Measurements from ENCODE around the gene CLASP1. TPM values are rescaled to one million over a fixed set of nuclear protein-coding genes. Genes with fewer than 3 reads are reported as not detected.
"Not testable (repeated sequence)": the region's sequence is repeated elsewhere in the genome, so short reads cannot be mapped to it uniquely, and the experiment has no call there.

CLASP1 gene
- total RNA-seq, 1 experiment from 2014 or later: 21.2 TPM

- no peak for DNase-seq (ENCODE audit: low read depth)
Measured at GRCh38 chr2:121475811-121476571, 173.3 kb downstream of the CLASP1 start.

DNA sequence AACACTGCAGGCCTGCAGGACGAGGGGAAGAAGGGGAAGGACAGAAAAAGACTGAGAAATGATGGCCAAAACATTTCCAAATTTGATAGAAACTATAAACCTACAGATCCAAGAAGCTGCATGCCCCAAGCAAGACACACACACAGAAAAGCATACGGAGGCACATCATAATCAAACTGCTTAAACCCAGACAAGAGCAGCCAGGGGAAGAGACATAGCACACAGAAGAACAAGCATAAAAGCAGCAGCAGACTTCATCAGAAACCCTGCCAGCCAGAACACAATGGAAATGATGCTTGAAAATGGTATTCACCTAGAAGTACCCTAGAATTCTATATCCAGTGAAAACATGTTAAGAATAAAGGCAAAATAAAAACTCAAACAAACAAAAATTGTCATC, 175.8 kb downstream of the CLASP1 start:
- no peak for DNase-seq (ENCODE audit: low read depth)

GRCh38 chr2:121472470-121472993, 176.7 kb downstream of the CLASP1 start:
- DNase-seq (ENCODE audit: low read depth): no peak

- DNase-seq (ENCODE audit: low read depth): no peak
Measured at GRCh38 chr2:121471532-121472469, 177.5 kb downstream of the CLASP1 start.

DNA sequence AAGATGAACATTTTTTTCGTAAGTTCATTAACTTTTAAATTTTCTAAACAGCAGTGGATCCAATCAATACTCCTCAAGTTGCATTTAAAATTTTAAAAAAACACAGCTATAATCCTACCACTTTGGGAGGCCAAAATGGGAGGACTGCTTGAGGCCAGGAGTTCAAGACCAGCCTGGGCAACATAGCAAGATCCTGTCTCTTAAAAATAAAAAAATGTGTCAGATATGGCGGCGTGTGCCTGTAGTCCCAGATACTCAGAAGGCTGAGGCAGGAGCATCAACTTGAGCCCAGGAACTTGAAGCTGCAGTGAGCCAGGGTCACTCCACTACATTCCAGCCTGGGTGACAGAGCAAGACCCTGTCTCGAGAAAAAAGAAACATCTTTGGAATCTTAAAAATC, 178.3 kb downstream of the CLASP1 start:
- DNase-seq (ENCODE audit: low read depth): no peak

DNA sequence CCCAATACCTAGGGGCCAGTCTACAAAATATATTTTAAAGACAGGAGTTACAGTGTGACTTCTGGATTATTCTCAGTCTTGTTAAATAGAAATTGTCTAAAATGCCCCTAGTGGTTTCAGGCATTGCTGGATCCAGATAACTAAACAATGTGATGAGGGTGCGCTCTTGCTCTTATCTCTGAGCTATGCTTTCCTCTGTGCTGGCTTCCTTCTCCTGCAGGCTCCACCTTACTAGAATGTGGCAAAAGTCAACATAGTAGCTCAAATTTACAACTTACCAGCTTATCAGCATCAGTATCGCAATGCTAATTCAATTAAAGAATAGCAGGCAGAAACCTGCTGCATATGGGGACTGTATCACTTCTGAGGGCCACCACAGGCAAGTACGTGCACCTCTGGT, 179.9 kb downstream of the CLASP1 start:
- DNase-seq (ENCODE audit: low read depth): no peak

DNA sequence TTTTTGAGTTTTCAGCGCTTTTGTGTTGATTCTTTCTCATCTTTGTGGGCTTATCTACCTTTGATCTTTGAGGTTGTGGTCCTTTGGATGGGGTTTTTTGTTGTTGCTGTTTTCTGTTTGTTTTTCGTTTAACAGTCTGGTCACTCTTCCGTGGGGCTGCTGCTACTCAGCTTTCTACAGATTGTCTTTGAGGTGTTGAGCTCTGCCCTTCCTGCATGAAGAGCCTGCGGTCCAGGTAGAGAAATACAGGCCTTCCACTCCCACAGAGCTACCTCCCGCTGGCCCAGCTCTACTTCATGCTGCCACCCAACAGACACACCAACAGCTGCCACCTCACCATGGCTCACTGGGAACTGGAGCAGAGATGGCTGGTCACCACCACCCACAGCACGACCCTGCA, 180.3 kb downstream of the CLASP1 start:
- DNase-seq (ENCODE audit: low read depth): no peak

DNA sequence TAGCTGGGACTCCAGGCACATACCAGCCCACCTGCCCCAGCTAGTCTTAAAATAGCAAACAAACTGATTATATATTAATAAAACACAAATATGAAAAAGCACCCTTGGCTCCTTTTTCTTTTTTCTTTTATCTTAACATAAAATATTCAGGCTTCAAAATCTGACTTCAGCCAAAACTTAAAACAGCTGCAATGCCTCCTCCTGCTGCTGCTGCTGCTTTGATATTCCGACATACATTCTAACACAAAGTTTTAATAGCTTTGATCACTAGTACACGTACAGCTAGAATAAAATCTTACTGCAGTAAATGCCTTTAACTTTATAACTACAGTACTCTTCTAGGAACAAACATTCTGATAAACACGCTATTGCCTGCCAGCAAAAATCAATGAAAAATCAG, 190.0 kb downstream of the CLASP1 start:
- DNase-seq (ENCODE audit: low read depth): no peak

- DNase-seq (ENCODE audit: low read depth): no peak
Measured at GRCh38 chr2:121456325-121456724, 192.9 kb downstream of the CLASP1 start.

DNA sequence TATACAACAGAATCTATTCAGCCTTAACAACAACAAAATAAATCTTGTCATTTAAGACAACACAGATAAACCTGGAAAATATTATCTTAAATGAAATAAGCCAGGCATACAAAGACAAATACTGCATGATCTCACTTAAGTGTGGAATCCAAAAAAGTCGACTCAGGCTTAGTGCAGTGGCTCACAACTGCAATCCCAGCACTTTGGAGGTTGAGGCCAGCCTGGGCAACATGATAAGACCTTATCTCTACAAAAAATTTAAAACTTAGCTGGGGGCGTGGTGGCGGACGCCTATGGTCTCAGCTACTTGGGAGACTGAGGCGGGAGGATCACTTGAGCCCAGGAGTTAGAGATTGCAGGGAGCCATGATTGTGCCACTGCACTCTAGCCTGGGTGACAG, 193.8 kb downstream of the CLASP1 start:
- no peak for DNase-seq (ENCODE audit: low read depth)

DNA sequence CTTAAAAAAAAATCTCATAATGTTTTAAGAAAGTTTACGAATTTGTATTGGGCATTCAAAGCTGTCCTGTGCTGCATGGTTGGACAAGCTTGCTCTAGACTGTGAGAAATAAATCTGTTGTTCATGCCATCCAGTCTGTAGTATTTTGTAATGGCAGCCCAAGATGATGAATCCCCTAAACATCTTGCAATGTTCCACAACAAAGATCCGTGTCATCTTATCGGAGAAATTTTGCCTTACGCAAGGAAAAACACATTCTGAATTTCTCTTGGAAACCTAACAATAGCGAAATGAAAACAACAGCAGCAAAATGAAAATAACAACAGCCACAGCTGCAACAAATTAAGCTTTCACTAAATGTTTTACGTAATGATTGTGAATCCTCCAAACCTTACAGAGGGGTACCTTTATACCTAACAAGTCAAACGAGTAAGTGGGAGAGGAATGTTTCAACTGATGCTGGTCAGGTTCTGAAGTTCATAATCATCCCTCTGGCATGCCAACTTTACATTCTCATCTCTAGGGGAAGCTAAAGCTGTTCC, 194.6 kb downstream of the CLASP1 start:
- no peak for DNase-seq (ENCODE audit: low read depth)

GRCh38 chr2:121451398-121451797, 197.9 kb downstream of the CLASP1 start:
- no peak for DNase-seq (ENCODE audit: low read depth)

DNA sequence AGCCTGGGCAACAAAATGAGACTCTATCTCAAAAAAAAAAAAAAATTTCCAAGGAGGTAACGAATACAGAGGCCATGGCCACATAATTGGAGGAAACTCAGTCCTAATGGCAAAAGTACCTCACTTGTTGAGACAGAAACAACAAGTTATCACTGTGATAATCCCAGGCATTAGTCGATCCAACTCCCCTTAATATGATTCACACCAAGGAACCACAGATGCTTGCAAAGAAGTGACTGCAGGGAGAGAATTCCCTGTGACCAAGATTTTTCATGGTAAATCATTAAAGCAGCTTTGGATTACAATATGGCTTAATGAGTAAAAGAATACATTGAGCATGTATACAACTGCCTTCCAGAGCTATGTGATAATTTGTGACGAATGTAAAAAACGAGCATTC, 199.0 kb downstream of the CLASP1 start:
- DNase-seq (ENCODE audit: low read depth): no peak

DNA sequence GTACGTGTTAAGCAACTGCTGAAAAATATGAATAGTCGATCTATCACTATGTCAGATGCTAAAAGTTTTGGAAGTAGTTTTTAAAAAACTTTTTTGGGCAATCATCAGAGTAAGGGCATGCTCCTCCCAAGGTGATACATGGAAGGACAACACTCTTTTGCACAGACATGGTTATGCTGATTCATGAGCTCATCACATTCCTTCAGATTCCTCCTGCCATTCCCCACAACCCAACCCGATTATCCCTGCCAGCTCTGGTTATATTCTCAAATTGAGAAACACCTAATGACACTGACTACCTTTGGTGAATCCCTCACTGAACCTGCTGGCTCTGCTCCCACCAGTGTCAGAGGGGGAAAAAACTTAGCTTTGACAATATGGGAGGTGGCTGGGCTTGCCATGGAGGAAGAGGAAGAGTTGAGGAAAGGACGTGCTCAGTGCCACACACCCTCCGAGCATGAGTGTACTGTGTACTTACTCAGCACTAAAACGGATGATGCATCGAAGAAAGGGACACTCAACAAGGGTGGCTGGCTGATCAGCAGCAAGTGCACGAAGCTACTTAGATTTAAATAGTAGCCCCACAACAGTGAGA, 202.5 kb downstream of the CLASP1 start:
- no peak for DNase-seq (ENCODE audit: low read depth)

DNA sequence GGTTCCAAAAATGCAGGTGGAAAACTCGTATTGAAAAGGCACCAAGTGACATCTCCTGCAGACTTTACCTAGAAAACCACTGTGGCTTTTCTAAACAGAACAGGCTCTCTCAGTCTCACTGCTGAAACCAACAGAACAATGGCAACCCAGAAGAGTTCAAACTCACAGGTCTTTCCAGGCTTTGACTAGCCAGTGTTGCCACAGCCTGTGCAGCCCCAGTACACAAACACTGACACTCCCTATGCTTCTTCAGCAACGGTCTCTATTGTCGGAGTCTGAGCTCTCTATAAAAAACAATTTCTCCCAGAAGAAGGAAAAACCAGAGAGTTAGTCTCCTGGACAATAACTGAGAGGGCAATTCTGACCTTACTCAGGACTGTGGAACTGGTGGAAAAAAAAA, 206.4 kb downstream of the CLASP1 start:
- DNase-seq (ENCODE audit: low read depth): no peak

DNA sequence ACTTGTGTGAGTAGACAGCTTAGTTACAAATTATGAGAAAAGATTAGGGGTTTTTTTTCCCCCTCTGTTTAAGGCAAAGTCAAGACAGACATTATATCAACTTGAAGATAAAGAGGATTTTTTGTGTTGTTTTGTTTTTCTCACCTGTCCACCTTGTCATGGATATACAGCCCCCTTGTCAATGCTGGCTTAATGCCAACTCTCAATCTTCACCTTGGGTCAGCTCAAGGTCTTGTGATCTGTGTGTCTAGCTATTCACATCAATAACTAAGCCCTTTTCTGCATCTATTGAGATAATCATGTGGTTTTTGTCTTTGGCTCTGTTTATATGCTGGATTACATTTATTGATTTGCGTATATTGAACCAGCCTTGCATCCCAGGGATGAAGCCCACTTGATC, 211.0 kb downstream of the CLASP1 start:
- DNase-seq (ENCODE audit: low read depth): not testable (repeated sequence)

DNA sequence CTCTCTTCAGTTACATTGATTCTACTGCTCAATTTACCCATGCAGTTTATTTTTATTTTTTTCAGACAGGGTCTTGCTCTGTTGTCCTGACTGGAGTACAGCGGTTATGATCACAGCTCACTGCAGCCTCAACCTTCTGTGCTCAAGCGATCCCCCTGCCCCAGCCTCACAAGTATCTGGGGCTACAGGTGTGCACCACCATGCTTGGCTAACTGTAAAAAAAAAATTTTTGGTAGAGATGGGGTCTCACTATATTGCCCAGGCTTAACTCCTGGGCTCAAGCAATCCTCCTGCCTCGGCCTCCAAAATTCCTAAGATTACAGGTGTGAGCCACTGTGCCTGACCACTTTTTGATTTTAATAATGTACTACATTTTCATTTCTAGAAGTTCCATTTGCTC, 212.3 kb downstream of the CLASP1 start:
- DNase-seq (ENCODE audit: low read depth): no peak

GRCh38 chr2:121435790-121436189, 213.5 kb downstream of the CLASP1 start:
- no peak for DNase-seq (ENCODE audit: low read depth)

GRCh38 chr2:121431214-121431613, 218.0 kb downstream of the CLASP1 start:
- DNase-seq (ENCODE audit: low read depth): no peak

- DNase-seq (ENCODE audit: low read depth): no peak
Measured at GRCh38 chr2:121429927-121430520, 219.2 kb downstream of the CLASP1 start.

GRCh38 chr2:121429119-121429903, 220.0 kb downstream of the CLASP1 start:
- no peak for DNase-seq (ENCODE audit: low read depth)

All from Daoy (cell line).